Testis (tissue), 2 donors: ENCODE results near the gene COL11A1.

Source experiments
- CTCF ChIP-seq, 3 experiments: fragments of 450-650 bp in 2 of 3; fragments of 200-600 bp in 1 of 3; sonication (generic) in 1 of 3; IDR thresholded peaks; one replicate each; pipeline ENCODE4 v1.5.1; 2016 to 2019; ENCODE audit warnings: antibody characterized with exemption in 3 of 3, mild to moderate bottlenecking in 2 of 3, moderate library complexity in 1 of 3
- POLR2A ChIP-seq: fragments of 450-650 bp; IDR thresholded peaks from one replicate; pipeline ENCODE4 v1.6.1; 2017; ENCODE audit warnings: antibody characterized with exemption, mild to moderate bottlenecking, moderate library complexity

DNA sequence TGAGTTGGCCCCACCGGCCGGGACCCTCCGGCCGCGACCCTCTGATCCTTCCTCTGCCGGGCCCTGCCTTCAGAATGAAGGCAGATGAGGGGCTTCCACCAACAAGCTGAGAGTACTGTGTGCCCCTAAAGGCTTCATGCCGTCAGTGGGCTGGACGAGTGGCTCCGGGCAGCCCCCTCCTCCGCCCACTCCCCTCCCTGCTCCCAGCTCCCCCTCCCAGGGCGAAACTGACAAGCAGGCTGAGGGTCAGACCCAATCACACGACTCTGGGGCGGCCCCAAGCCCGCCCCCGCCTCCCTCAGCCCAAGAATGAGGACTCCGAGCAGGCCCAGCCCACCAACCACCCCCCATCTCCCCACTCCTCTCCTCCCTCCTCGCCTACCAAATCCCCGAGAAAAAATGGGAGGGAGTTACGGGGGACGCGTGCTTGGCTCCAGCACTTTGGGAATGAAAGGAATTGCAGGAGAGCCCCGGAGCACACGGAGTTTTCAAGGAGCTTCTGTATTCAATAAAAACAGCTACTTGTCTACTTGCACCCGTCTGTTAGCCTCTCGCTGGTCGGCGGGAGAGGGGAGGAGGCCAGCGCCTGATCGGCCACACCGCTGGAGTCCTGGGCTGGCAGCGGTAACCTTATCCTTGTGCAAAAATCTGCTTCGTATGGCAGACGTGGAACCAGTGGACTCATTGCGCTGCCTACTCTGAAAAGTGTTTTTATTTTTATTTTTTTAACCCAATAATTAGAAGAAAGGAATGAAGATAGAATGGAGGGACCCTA, at the start of gene COL11A1:
- TF ChIP-seq CTCF (IDR thresholded peaks at IDR 0.05) = no peak
- TF ChIP-seq POLR2A = no peak
